Osteoblast (primary cell): ENCODE measurements around the gene RNASEH2C. TPM values are rescaled to one million over a fixed set of nuclear protein-coding genes. Genes with fewer than 3 reads are reported as not detected.
"Not testable (repeated sequence)": the region's sequence is repeated elsewhere in the genome, so short reads cannot be mapped to it uniquely, and the experiment has no call there.

Experiments
- DNase-seq: peaks from one replicate; pipeline ENCODE4 v3.0.0; 2011; ENCODE audit warnings: low spot score, mixed read lengths; ENCODE audit not compliant: insufficient read length; ENCODE audit errors: missing footprints
- H2AFZ ChIP-seq: 2 replicates; pipeline ENCODE4 v1.6.0; 2011; ENCODE audit warnings: mild to moderate bottlenecking, low read length
- H3K27ac ChIP-seq: 2 replicates; pipeline ENCODE4 v1.5.1; 2011; ENCODE audit warnings: mild to moderate bottlenecking, low read depth, low read length, moderate library complexity
- H3K27me3 ChIP-seq: 2 replicates; pipeline ENCODE4 v1.6.0; 2012; ENCODE audit warnings: mild to moderate bottlenecking, control low read depth, inconsistent platforms, low read length, moderate library complexity; ENCODE audit not compliant: insufficient read depth
- H3K36me3 ChIP-seq: 2 replicates; pipeline ENCODE4 v1.5.1; 2011; ENCODE audit warnings: mild to moderate bottlenecking, low read length, control low read depth, moderate library complexity; ENCODE audit not compliant: insufficient read depth
- H3K4me1 ChIP-seq: 2 replicates; pipeline ENCODE4 v1.5.1; 2011; ENCODE audit warnings: mild to moderate bottlenecking, low read length, control low read depth, moderate library complexity; ENCODE audit not compliant: insufficient read depth
- H3K4me2 ChIP-seq: 2 replicates; pipeline ENCODE4 v1.6.0; 2011; ENCODE audit warnings: mild to moderate bottlenecking, low read length; ENCODE audit not compliant: insufficient read depth
- H3K4me3 ChIP-seq: fragments of 200-600 bp; sonication (generic); 3 replicates; pipeline ENCODE4 v1.5.1; 2012; ENCODE audit warnings: mild to moderate bottlenecking, low read length, inconsistent platforms; ENCODE audit not compliant: insufficient read depth
- H3K79me2 ChIP-seq: 2 replicates; pipeline ENCODE4 v1.6.0; 2012; ENCODE audit warnings: mild to moderate bottlenecking, low read length, control low read depth, inconsistent platforms; ENCODE audit not compliant: insufficient read depth
- H3K9me3 ChIP-seq: 2 replicates; pipeline ENCODE4 v1.5.1; 2011; ENCODE audit warnings: low read depth, low read length, control low read depth
- H4K20me1 ChIP-seq: 2 replicates; pipeline ENCODE4 v1.6.0; 2012; ENCODE audit warnings: mild to moderate bottlenecking, low read length, control low read depth; ENCODE audit not compliant: insufficient read depth
- CTCF ChIP-seq: IDR thresholded peaks from 2 replicates; pipeline ENCODE4 v1.5.1; 2011; ENCODE audit warnings: mild to moderate bottlenecking, low read depth, low read length, moderate library complexity; ENCODE audit errors: extremely low read depth
- total RNA-seq: library from RNA; depleted of rRNA; stranded (reverse); fragments of >200 nt; gene quantifications from 2 replicates; pipeline ENCODE4 v1.2.3, GENCODE V29; 2012

Gene RNASEH2C
- total RNA-seq, 1 donor = 27.9 TPM

- H3K36me3 ChIP-seq = no peaks in the 10 kb centered on the region
- no peaks in the 10 kb centered on the region for H3K4me1 ChIP-seq
- no peaks in the 10 kb centered on the region for H3K9me3 ChIP-seq
- no peak overlapping the region for H3K4me3 ChIP-seq
- TF ChIP-seq CTCF = no peak
- H4K20me1 ChIP-seq = no peaks in the 10 kb centered on the region
- no peak for DNase-seq
- no peaks in the 10 kb centered on the region for H3K79me2 ChIP-seq
- H3K27me3 ChIP-seq = peaks cover 5% of the 10 kb centered on the region
- H3K4me2 ChIP-seq = no peak overlapping the region
- H3K27ac ChIP-seq = no peak overlapping the region
- no peak overlapping the region for H2AFZ ChIP-seq
Measured at GRCh38 chr11:65692367-65692766, 28.2 kb downstream of the RNASEH2C start.

GRCh38 chr11:65691847-65692246 is 28.8 kb downstream of the RNASEH2C start:
- DNase-seq, H4K20me1 ChIP-seq, H3K27ac ChIP-seq, H3K4me2 ChIP-seq, H3K4me3 ChIP-seq, H3K79me2 ChIP-seq, H3K36me3 ChIP-seq, H3K4me1 ChIP-seq, H2AFZ ChIP-seq, H3K27me3 ChIP-seq, H3K9me3 ChIP-seq: not testable (repeated sequence)

- Histone ChIP-seq H3K4me1 (no peaks in the 10 kb centered on the region), H4K20me1 (no peaks in the 10 kb centered on the region), H3K27ac (no peak overlapping the region), H3K36me3 (no peaks in the 10 kb centered on the region), H3K9me3 (no peaks in the 10 kb centered on the region), H3K79me2 (no peaks in the 10 kb centered on the region), H3K4me2 (no peak overlapping the region), H3K4me3 (no peak overlapping the region), H2AFZ (no peak overlapping the region), H3K27me3 (peaks cover 21% of the 10 kb centered on the region)
- DNase-seq = no peak
- TF ChIP-seq CTCF = no peak
Measured at GRCh38 chr11:65685981-65686380, 34.6 kb downstream of the RNASEH2C start.

GRCh38 chr11:65683480-65683879 is 37.1 kb downstream of the RNASEH2C start:
- not testable (repeated sequence) for H3K4me3 ChIP-seq, H3K9me3 ChIP-seq, H2AFZ ChIP-seq, DNase-seq, H3K79me2 ChIP-seq, H3K27ac ChIP-seq, H3K36me3 ChIP-seq, H4K20me1 ChIP-seq, H3K4me1 ChIP-seq, H3K4me2 ChIP-seq
- H3K27me3 ChIP-seq = peaks cover 21% of the 10 kb centered on the region

GRCh38 chr11:65680192-65680743 is 40.3 kb downstream of the RNASEH2C start:
- no peak for DNase-seq
- no peak overlapping the region for H3K4me2 ChIP-seq

More at GRCh38 chr11:65680192-65680743, 40.3 kb downstream of the RNASEH2C start:
- no peak for TF ChIP-seq CTCF
- H4K20me1 ChIP-seq = no peaks in the 10 kb centered on the region
- H3K27me3 ChIP-seq = peaks cover 19% of the 10 kb centered on the region
- no peak overlapping the region for H2AFZ ChIP-seq
- no peaks in the 10 kb centered on the region for H3K36me3 ChIP-seq
- H3K4me1 ChIP-seq = no peaks in the 10 kb centered on the region
- H3K79me2 ChIP-seq = no peaks in the 10 kb centered on the region
- H3K27ac ChIP-seq = no peak overlapping the region
- no peaks in the 10 kb centered on the region for H3K9me3 ChIP-seq
- no peak overlapping the region for H3K4me3 ChIP-seq
